ENCODE results near the gene ZSCAN5B. TPM values are rescaled to one million over a fixed set of nuclear protein-coding genes. Genes with fewer than 3 reads are reported as not detected.

The ZSCAN5B gene
- total and polyA plus RNA-seq, 2 of the 13 experiments (the other 11 are each of a cell fraction or from before 2014, with no cell fraction given) = not detected

DNA sequence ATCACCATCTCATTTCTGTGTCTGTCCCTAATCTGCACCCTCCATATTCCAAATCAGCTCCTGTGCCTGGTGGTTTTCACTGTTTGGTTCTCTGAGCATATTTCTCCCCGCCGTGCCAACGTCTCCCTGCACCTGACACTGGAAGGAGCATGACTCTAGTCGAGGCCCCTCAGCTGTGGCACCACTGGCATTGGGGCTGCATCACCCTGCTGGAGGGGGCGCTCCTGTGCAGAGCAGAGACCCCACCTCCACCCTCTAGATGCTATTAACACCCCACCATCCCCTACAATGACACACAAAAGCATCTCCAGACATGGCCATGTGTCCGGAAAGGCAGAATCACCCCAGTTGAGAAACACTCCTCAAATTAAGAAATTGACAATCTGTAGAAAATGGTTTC, 25.3 kb upstream of the ZSCAN5B start:
- Histone ChIP-seq H3K27ac (ENCODE audit: extremely low read length, insufficient read depth, low read length) (no peak overlapping the region), H2AFZ (ENCODE audit: low read length) (no peak overlapping the region), H3K4me2 (ENCODE audit: low read depth, low read length) (no peak overlapping the region), H3K4me1 (ENCODE audit: insufficient read depth, low read length) (no peaks in the 10 kb centered on the region), H3K27me3 (ENCODE audit: control insufficient read depth in 1 of 2, insufficient read depth in 2 of 2, low read length in 2 of 2) (no peaks in the 10 kb centered on the region), H4K20me1 (ENCODE audit: insufficient read depth, low read length) (no peaks in the 10 kb centered on the region), H3K79me2 (ENCODE audit: insufficient read depth, low read length) (no peaks in the 10 kb centered on the region), H3K9me3 (ENCODE audit: low read length) (no peaks in the 10 kb centered on the region), H3K9ac (ENCODE audit: insufficient read depth, low read depth, low read length) (no peak overlapping the region), H3K36me3 (replicated peaks in 1 of 2; ENCODE audit: control insufficient read depth in 1 of 2, insufficient read depth in 2 of 2, low read length in 2 of 2) (peaks cover 1 to 8% of the 10 kb centered on the region in 2 experiments), H3K4me3 (replicated peaks in 1 of 3; ENCODE audit: insufficient read depth in 1 of 3, low read depth in 2 of 3, low read length in 3 of 3) (no peak overlapping the region)
- intact Hi-C loops (cut with micrococcal nuclease; ENCODE audit: unreplicated experiment) (no loop called here), in situ Hi-C loops (cut with HindIII; ENCODE audit: extremely low pct_ligation_motif_present, low pct_unique_long_range_greater_than_20kb) (no loop called here)
- ChIA-PET POLR2A (no interaction called here), CTCF (ENCODE audit: low intra/inter-chr PET ratio, low total read pairs) (no interaction called here)
- BruUV-seq (replicated peaks) = no TSS peak
- WGBS (ENCODE audit: low lambda C conversion rate) = 83% methylated on average over 6 of the region's 6 CpGs
- ATAC-seq = no peak
- DNase-seq (ENCODE audit: low spot score) = no peak
- TF ChIP-seq ZNF143 (CRISPR knock-in tag; IDR thresholded peaks at IDR 0.05) (no peak), EEA1 (CRISPR knock-in tag; IDR thresholded peaks at IDR 0.05; ENCODE audit: borderline replicate concordance) (no peak), ZNF329 (CRISPR knock-in tag; IDR thresholded peaks at IDR 0.05; ENCODE audit: low read depth) (no peak), ZNF780A (CRISPR knock-in tag; IDR thresholded peaks at IDR 0.05) (no peak), GFI1 (CRISPR knock-in tag; IDR thresholded peaks at IDR 0.05; ENCODE audit: borderline replicate concordance) (no peak), ZNF136 (CRISPR knock-in tag; IDR thresholded peaks at IDR 0.05; ENCODE audit: low read depth) (no peak)
- FAIRE-seq = no peak

DNA sequence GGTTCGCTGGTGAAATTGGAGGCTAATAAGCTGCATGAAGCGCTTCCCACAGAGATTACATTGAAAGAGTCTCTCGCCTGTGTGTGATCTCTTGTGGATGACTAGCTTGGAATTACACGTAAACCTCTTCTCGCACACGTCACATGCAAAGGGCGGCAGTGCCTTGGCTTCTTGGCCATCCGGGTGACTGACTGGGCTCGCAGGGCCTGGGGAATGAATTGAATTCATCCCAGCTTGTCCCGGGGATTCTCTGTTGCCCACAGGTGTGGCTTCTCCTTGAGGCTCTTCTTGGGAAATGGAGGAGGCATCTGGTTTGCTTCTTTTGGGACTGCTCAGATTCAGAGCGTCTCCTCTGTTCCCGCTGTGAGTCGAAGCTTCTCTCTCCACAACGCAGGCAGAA, 24.3 kb upstream of the ZSCAN5B start:
- in situ Hi-C loops (cut with HindIII; ENCODE audit: extremely low pct_ligation_motif_present, low pct_unique_long_range_greater_than_20kb) (no loop called here), intact Hi-C loops (cut with micrococcal nuclease; ENCODE audit: unreplicated experiment) (no loop called here)
- peaks cover 1 to 8% of the 10 kb centered on the region in 2 experiments for H3K36me3 ChIP-seq (replicated peaks in 1 of 2; ENCODE audit: control insufficient read depth in 1 of 2, insufficient read depth in 2 of 2, low read length in 2 of 2)
- H3K4me1 ChIP-seq (ENCODE audit: insufficient read depth, low read length) = no peaks in the 10 kb centered on the region
- H3K9ac ChIP-seq (ENCODE audit: insufficient read depth, low read depth, low read length) = no peak overlapping the region
- H3K9me3 ChIP-seq (ENCODE audit: low read length) = no peaks in the 10 kb centered on the region
- no TSS peak for BruUV-seq (replicated peaks)
- H3K4me2 ChIP-seq (ENCODE audit: low read depth, low read length) = no peak overlapping the region
- no peak for FAIRE-seq
- TF ChIP-seq, protein P1, sequence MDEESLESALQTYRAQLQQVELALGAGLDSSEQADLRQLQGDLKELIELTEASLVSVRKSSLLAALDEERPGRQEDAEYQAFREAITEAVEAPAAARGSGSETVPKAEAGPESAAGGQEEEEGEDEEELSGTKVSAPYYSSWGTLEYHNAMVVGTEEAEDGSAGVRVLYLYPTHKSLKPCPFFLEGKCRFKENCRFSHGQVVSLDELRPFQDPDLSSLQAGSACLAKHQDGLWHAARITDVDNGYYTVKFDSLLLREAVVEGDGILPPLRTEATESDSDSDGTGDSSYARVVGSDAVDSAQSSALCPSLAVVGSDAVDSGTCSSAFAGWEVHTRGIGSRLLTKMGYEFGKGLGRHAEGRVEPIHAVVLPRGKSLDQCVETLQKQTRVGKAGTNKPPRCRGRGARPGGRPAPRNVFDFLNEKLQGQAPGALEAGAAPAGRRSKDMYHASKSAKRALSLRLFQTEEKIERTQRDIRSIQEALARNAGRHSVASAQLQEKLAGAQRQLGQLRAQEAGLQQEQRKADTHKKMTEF (CRISPR knock-in tag; IDR thresholded peaks at IDR 0.05) = no peak
- TF ChIP-seq FOXC1 (CRISPR knock-in tag; IDR thresholded peaks at IDR 0.05; ENCODE audit: borderline replicate concordance) (no peak), ETV6 (CRISPR knock-in tag; conservative IDR thresholded peaks at IDR 0.05) (no peak)
- no peak for DNase-seq (ENCODE audit: low spot score)
- ChIA-PET CTCF (ENCODE audit: low intra/inter-chr PET ratio, low total read pairs) (interaction anchor here (1.2 kb wide), 1 partner anchor 145 kb away, joined by 5 read pairs; no protein-coding TSS in a partner anchor), POLR2A (no interaction called here)
- H3K4me3 ChIP-seq (replicated peaks in 1 of 3; ENCODE audit: insufficient read depth in 1 of 3, low read depth in 2 of 3, low read length in 3 of 3) = no peak overlapping the region
- no peaks in the 10 kb centered on the region for H4K20me1 ChIP-seq (ENCODE audit: insufficient read depth, low read length)
- no peak overlapping the region for H3K27ac ChIP-seq (ENCODE audit: extremely low read length, insufficient read depth, low read length)
- H3K79me2 ChIP-seq (ENCODE audit: insufficient read depth, low read length) = no peaks in the 10 kb centered on the region
- WGBS (ENCODE audit: low lambda C conversion rate) = 88% methylated on average over 14 of the region's 14 CpGs
- H3K27me3 ChIP-seq (ENCODE audit: control insufficient read depth in 1 of 2, insufficient read depth in 2 of 2, low read length in 2 of 2) = no peaks in the 10 kb centered on the region
- H2AFZ ChIP-seq (ENCODE audit: low read length) = no peak overlapping the region
- ATAC-seq = no peak
